ENCODE measurements around the gene OGDHL.
"Not testable (repeated sequence)": the region's sequence is repeated elsewhere in the genome, so short reads cannot be mapped to it uniquely, and the experiment has no call there.

Gene OGDHL

GRCh38 chr10:49761789-49762565 lies at the start of gene OGDHL:
TSS of gene OGDHL (minus strand) at chr10:49762323. CDS start at chr10:49758592, 3,731 bp downstream.
- no peak for FAIRE-seq

DNA sequence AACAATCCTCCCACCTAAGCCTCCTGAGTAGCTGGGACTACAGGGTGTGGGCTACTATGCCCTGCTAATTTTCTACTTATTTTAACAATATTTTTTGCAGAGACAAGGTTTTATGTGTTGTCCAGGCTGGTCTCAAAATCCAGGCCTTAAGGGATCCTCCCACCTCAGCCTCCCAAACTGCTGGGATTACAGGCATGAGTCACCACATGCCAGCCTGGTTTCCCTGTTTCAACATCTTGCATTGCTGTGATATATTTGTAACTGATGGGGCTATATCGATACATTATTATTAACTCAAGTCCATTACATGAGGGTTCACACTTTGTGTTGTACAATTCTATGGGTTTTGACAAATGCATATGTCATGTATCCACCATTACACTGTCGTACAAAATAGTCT lies 41.9 kb upstream of the OGDHL start:
- FAIRE-seq, result no peak

DNA sequence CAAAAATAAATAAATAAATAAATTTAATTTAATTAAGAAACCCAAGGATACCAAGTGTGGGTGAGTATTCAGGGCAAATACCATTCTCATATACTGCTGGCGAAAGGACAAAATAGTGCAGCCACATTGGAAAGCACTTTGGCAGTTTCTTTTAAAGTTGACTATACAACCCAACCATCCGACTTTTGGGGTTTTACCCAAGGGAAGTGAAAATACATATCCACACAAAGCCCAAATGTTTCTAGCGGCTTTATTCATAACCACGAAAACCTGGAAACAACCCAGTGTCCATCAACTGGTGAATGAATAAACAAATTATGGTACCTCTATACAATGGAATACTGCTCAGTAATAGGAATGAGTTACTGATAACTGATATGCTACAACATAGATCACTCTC lies 36.2 kb upstream of the OGDHL start:
- FAIRE-seq, result no peak

DNA sequence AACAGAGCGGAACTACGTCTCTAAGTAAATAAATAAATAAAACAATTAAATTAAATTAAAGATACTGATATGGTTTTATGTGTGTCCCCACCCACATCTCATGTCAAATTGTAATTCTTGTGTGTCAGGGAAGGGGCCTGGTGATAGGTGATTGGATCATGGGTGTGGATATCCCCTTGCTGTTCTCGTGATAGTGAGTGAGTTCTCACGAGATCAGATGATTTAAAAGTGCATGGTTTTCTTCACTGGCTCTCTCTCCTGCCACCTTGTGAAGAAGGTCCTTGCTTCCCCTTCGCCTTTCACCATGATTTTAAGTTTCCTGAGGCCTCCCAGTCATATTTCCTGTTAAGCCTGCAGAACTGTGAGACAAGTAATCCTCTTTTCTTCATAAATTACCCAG lies 29.0 kb upstream of the OGDHL start:
- no peak for FAIRE-seq

GRCh38 chr10:49784681-49785080 lies 22.6 kb upstream of the OGDHL start:
- no peak for FAIRE-seq

- FAIRE-seq, result no peak
These were observed 21.5 kb upstream of the OGDHL start for GRCh38 chr10:49783645-49784044.

DNA sequence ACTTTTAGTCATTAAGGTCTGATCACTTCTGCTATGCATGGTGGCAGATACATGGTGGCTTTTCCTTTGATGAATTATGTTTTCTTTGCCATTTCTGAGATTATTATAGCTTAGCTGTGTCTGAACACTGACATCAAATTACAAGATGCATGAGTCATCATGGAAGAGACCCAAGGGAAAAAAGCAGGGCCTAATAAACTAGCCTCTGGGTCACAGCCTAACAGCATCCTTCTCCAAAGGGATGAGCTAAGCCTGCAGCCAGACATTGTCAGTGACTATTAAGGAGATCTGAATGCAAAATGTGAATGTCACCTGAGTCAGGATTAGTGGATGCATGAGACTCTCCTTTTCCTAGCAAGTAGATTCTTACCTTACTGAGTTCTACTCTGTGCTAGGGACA lies 19.1 kb upstream of the OGDHL start:
- no peak for FAIRE-seq

GRCh38 chr10:49778197-49778596 lies 16.1 kb upstream of the OGDHL start:
- no peak for FAIRE-seq

DNA sequence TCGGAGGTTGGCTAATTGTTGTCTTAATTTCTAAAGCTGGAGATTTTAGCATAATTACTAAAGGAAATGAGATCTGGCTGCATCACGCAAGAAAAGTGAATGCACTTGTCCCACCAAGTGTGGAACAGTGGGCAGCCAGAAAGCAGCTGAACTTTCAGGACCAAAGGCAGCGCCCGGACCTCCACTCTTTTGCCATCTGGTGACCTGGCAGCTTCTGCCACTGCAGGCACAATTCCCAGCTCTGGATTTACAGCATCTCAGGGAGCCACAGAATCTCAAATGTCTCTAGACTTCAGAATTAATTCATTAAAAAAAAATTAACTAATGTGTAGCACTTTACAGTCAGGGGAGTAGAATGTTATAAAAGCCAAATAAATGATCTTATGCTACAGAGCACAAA lies 14.7 kb upstream of the OGDHL start:
- FAIRE-seq, result no peak

DNA sequence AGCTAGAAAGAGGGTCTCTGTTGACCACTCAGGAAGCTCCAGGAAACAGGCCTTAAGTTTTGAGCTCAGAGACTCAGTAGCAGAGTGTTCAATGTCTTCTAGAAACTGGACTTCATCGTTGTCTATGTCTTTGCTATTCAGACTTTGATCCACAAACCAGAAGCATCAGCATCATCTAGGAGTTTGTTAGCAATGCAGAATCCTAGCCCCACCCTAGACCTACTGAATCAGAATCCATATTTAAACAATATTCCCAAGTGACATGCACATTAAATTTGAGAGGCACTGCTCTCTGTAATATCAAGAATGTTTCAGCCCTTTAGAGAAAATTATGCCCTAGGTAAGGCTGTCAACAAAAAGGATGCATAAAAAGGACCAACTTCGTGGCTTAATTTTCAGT lies 12.9 kb upstream of the OGDHL start:
- FAIRE-seq, result no peak

GRCh38 chr10:49772944-49773343 lies 10.8 kb upstream of the OGDHL start:
- not testable (repeated sequence) for FAIRE-seq

GRCh38 chr10:49771046-49771445 lies 8.9 kb upstream of the OGDHL start:
- FAIRE-seq, result not testable (repeated sequence)

DNA sequence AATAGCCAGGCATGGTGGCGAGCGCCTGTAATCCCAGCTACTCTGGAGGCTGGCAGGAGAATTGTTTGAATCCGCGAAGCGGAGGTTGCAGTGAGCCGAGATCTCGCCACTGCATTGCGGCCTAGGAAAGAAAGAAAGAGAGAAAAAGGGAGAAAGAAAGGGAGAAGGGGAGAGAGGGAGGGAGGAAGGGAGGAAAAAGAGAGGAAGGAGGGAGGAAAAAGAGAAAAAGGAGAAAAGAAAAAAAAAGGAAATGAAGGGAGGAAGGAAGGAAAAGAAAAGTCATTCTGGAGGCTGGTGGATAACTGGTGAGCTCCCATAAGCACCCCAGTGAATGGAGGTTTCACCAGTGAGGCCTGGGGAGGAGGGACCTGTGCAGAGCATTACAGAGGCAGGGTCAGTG lies 7.6 kb upstream of the OGDHL start:
- FAIRE-seq, result no peak

GRCh38 chr10:49768731-49769130 lies 6.6 kb upstream of the OGDHL start:
- no peak for FAIRE-seq

GRCh38 chr10:49768329-49768728 lies 6.2 kb upstream of the OGDHL start:
- FAIRE-seq, result no peak

GRCh38 chr10:49767752-49768151 lies 5.6 kb upstream of the OGDHL start:
- FAIRE-seq, result no peak

GRCh38 chr10:49766484-49766883 lies 4.4 kb upstream of the OGDHL start:
- FAIRE-seq, result no peak

DNA sequence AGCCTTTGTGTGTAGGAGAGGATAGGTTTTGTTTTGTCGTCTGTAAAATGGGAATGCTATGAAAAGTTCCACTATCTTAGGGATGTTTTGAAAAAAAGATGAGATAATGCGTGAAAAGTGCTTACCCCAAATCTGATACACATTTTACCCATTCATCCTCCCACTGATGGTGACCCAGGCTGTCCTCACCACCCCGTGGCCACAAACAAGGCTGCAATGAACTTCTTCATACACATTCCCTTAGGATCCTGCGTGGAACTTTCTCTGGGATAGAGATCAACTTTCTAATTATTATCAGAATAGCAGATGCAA lies 399 bp upstream of the OGDHL start:
- no peak for FAIRE-seq

- no peak for FAIRE-seq
These were observed 828 bp downstream of the OGDHL start for GRCh38 chr10:49761201-49761788.

GRCh38 chr10:49760789-49761188 lies 1.3 kb downstream of the OGDHL start:
- FAIRE-seq, result no peak

- no peak for FAIRE-seq
These were observed 2.2 kb downstream of the OGDHL start for GRCh38 chr10:49759787-49760551.

GRCh38 chr10:49758249-49758930 lies 3.7 kb downstream of the OGDHL start:
- no peak for FAIRE-seq

DNA sequence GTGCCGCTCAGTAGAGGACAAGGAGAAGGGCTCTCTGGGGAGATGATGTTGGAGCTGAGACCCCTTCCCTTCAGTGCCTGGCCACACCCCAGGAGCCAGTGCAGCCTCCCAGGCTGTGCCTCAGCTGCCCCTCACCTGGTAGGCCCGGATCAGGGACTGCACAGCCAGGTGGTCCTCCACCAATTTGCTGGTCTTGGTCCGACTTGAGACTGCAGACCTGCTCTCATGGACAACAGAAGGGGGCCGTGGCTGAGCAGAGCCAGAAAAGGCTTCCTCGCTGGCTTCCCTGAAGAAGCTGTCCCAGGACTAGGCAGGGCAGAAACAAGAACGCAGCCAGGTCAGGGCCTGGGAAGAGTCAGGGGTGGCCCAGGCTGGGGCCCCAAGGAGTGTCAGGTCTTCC lies 5.5 kb downstream of the OGDHL start:
- no peak for FAIRE-seq

GRCh38 chr10:49756031-49756430 lies 6.1 kb downstream of the OGDHL start:
- no peak for FAIRE-seq
